ENCODE results near the gene ABCB11.

The ABCB11 gene

DNA sequence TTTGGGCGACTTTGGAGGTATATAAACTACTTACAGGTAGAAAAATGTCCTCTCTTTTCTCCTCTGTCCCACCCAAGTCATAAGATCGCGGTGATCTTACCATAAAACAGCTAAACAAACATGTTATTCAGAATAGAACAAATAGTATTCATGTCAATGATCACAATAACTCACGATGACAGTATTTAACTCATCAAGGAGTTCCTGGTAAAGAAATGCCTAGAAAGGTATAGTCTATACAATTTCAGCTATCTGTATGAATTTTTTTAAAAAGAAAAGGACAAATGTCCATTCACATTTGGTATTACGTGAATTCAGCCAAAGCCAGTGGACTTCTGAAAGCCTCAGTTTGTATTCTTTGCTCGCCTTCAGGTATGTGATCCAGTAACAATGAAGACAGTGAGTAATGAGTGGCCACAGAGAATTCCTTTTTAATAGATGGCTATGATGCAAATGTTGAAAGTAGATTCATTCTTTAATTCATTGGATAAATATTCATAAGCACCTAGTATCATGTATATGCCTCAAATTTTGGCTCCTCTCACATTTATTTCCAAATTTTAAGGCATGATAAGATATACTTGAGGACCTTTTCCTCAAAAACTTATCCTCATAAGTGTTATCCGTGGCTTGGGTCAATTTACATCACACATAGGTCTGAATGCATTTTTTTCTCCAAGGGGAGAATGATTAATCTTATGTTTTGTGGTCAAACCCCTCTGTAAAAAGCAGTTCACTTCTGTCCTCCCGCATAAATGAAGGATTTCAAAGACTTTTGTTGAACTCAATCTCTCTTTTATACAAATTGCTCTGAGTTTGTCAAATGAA, 20.3 kb downstream of the ABCB11 start:
- no peak for DNase-seq (ENCODE audit: low read depth in 2 of 3, low spot score in 1 of 3)

DNA sequence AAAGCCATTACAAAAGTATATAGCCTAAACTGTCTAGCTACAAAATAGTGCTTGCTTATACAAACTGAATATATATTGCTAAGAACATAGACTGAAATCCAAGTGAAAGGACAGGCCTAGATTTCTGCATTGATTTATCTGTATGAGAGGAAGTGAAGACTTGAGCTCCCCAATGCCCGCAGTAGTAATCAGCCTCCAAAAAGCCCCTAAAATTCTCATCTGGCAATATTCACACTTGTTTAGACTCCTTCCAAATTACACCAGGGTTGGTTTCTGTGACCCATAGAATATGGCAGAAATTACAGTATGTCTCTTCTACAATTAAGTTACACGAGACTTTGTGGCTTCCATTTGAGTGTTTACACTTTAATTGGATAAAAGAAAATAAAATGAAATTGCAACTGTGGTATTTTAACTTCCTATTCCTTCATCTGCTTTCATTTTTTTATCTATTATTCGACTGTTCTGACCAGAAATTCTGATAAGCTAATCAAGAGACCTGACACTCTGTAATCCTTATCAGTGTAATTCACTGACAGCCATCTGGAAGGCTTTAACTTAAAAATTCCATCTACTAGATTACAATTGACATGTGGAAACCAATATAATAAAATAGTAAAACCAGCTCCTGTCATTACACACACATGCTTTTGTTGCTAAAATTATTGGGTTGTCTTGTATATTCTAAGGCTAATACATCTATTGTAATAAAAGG, 21.1 kb downstream of the ABCB11 start:
- no peak for DNase-seq (ENCODE audit: low read depth in 2 of 3, low spot score in 1 of 3)

DNA sequence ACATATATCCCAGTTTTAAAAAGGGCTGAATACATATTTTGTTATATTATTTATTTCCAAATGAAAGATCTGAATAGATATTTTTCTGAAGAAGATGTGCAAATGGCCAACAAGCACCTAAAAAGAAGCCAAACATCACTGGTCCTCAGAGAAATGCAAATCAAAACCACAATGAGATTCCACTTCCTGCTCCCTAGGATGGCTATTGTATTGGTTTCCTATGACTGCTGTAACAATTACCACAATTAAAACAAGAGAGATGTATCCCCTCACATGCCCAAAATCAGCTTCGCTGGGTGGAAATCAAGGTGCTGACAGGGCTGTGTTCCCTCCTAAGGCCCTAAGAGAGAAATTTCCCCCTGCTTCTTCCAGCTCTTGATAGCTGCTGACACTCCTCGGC, 23.2 kb downstream of the ABCB11 start:
- no peak for DNase-seq (ENCODE audit: low read depth in 2 of 3, low spot score in 1 of 3)

DNA sequence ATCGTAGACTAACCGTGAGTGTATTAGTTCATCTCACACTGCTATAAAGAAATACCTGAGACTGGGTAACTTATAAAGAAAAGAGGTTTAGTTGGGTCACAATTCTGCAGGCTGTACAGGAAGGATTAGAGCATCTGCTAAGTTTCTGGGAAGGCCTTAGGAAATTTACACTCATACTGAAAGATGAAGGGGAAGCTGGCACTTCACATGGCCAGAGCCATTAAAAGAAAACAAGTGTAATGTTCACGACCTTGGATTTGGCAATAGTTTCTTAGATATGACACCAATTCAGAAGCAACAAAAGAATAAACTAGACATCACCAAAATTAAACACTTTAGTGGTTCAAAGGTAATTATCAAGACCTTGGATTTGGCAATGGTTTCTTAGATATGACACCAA, 23.8 kb downstream of the ABCB11 start:
- DNase-seq (ENCODE audit: low read depth in 2 of 3, low spot score in 1 of 3), result no peak

DNA sequence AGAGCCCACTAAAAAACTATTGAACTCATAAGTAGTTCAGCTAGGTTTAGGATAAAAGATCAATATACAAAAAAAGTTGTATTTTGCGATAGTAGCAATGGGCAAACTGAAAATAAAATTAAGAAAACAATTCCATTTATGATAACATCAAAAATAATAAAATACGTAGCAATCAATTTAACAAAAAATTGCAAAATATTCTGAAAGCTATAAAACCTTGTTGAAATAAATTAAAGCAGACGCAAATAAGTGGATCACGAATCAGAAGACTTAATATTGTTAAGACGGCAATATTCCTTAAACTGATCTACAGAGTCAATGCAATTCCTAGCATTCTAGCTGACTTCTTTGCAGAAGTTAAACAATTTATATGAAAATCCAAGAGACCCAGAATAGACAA, 24.5 kb downstream of the ABCB11 start:
- DNase-seq (ENCODE audit: low read depth in 2 of 3, low spot score in 1 of 3), result no peak

DNA sequence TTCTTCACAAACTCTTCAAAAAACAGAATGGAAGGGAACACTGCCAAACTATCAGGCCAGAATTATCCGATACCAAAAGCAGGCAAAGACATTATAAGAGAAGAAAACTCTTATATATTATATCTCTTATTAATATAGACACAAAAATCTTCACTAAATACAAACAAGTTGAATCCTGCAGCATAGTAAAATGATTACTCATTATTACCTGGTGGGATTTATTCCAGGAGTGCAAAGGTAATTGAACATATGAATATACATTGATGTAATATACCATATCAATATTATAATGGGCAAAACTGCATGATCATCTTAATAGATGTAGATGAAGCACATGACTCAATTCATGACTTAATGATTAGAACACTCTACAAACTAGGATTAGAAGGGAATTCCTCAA, 25.1 kb downstream of the ABCB11 start:
- DNase-seq (ENCODE audit: low read depth in 2 of 3, low spot score in 1 of 3), result no peak

DNA sequence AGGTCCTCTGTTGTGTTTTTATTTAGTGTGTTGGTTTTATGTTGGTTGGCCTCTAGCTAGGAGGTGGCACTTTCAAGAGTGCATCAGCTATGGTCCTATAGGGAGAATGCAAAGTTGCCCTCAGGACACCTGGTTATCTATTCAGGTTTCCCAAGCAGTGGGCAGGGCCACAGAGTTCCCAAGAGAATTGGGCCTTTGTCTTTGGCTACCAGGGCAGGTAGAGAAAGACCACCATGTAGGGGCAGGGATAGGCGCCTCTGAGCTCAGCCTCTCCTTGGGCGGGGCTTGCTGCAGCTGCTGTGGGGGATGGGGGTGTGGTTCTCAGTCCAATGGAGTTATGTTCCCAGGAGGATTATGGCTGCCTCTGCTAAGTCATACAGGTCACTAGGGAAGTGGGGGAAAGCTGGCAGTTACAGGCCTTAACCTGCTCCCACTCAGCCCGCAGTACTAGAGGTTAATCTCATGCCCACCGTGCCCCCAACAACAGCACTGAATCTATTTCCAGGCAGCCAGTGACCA, 26.0 kb downstream of the ABCB11 start:
- no peak for DNase-seq (ENCODE audit: low read depth in 2 of 3, low spot score in 1 of 3)

DNA sequence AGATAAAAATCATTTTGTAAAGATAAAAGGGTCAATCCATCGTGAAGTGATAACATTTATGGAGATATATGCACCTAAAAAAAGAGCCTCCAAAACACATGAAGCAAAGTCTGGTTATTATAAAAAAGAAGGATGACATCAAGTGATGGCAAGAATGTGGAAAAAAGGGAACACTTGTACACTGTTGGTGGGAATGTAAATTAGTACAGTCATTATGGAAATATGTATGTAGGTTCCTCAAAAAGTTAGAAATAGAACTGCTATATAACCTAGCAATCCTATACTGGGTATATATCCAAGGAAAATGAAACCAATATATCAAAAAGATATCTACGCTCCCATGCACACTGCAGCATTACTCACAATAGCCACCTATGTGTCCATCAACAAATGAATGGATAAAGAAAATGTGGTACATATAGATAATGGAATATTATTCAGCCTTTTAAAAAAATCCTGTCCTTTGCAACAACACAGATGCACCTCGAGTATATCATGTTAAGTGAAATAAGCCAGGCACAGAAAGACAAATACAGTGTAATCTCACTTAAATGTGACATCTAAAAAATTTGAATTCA, 28.9 kb downstream of the ABCB11 start:
- DNase-seq (ENCODE audit: low read depth in 2 of 3, low spot score in 1 of 3), result no peak

DNA sequence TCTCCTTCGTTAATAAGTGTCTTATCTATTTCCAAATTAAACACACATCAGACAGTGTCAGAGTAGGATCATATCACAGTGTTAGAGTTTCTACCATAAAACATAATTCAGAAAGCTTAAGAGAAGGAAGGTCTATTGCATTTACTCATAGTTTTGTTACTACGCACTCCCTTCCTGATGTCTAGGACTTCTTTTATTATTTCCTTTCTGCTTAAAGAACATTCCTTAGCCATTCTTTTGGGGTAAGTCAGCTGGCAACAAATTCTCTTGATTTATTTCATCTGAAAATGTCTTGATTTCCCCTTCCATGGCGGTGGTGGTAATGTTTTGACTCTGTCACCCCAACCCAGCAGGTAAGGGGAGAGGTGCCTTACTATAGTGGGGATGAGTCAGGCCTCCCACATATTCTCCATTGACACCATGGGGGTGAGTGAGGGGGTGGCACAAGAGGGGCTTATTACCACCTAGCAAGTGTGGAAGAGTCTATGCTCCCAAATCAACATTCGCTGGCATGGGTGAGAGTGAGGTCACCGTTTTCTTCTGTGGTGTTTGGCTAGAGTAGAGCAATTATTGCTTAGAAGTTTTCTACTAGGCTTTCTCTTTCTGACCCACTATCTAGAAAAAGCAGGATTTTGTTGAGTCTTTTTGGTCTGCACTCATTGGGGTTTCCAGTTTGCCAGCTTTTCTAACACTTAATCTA, 29.9 kb downstream of the ABCB11 start:
- peak in 1 of 3 donors; percentile 21 for DNase-seq (ENCODE audit: low read depth in 2 of 3, low spot score in 1 of 3)

DNA sequence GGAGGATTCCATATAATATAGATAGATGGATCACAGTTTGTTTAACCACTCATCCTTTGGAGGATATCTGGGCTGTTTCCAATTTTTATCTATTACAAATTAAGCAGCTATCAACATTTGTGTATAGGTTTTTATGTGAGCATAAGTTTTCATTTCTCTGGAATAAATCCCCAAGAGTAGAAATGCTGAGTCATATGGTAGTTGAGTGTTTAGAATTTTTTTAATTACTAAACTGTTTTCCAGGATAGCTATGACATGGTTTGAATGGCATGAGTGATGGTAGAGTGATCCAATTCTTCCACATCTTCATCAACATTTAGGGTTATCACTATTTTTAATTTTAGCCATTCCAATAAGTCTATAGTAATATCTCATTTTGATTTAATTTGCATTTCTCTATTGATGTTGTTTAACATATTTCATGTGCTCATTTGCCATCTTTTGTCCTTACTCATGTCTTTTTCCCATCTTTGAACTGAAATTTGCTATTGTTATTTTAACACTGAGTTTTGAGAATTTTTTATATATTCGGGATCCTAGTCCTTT, 31.4 kb downstream of the ABCB11 start:
- no peak for DNase-seq (ENCODE audit: low read depth in 2 of 3, low spot score in 1 of 3)

DNA sequence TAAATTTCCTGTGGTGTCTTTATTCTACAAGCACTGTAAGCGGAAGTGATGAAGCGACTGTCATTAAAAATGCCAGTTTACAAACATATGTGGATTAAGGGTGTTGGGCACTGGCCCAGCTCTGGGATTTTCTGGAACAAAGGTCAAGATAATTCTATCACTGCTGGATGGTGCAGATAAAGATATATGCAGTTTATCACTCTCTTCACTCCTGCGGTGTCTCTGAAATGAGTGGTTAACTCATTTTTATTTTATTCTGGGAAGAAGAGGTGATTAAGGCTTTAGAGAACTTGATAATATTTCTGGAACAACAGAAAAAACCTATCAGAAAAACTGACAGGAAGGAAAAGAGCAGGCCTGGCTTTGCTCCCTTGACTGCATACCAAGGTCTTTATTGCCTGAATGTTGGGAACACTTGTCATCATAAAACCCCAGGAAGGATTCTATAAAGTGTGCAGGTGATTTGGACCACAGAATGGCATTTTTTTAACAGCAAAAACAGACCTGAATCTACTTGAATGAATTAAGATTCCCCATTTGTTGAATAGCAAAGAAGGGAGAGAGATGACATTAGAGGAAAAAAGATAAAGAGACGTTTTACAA, 32.4 kb downstream of the ABCB11 start:
- DNase-seq (ENCODE audit: low read depth in 2 of 3, low spot score in 1 of 3), result no peak

DNA sequence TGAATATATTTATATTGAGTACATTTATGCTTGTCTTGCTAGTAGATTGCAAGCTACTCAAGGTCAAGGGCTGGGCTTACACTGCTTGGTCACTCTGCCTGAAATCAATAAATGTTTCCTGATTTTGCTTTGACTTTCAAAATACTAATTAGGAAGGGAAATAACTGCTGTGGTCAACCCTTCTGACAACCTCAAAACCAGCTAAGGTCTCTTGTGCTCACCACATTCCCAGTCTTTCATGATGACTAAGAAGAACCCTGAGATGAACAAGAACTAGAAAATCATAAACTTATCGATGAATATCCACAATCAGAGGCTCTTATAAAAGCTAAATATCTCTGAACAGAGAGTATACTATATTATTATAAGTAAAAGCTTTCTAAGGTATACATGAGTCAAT, 33.3 kb downstream of the ABCB11 start:
- DNase-seq (ENCODE audit: low read depth in 2 of 3, low spot score in 1 of 3), result no peak

DNA sequence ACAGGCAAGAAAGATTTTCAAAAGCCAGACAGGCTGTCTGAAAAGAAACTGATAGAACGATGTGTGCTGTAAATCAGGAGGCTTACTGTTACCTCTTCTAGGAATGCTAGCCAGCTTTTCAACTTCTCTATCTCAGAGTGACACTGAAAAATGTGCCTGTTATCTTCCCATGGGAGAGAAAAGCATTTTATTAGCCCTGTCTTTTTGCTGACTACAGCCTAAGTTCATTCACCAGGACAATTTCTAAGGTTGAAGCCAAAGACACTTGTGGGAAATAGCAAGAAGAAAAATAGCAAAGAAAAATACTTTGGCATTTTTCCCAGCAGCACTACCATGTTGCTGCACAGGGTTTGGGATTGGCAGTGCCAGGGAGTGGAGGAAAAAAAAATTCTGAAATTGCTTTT, 34.0 kb downstream of the ABCB11 start:
- DNase-seq (ENCODE audit: low read depth in 2 of 3, low spot score in 1 of 3), result no peak

DNA sequence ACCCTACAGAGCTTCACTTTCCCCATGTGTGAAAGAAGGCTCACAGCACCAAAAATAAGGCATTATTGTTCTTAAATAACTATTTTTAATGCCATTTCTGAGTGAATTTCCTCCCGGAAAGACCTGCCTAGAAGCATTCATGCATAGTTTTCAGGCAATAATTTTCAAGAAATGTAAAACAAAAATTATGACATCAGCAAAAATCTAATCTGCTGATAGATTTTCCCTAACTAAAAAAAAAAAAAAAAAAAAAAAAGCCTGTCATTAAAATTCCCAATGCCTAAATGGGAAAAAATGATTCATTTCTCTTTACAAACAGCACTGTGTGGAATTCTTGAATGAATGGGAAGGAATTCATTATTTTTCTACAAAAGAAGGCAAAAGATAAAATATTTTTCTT, 35.4 kb downstream of the ABCB11 start:
- DNase-seq (ENCODE audit: low read depth in 2 of 3, low spot score in 1 of 3), result no peak

DNA sequence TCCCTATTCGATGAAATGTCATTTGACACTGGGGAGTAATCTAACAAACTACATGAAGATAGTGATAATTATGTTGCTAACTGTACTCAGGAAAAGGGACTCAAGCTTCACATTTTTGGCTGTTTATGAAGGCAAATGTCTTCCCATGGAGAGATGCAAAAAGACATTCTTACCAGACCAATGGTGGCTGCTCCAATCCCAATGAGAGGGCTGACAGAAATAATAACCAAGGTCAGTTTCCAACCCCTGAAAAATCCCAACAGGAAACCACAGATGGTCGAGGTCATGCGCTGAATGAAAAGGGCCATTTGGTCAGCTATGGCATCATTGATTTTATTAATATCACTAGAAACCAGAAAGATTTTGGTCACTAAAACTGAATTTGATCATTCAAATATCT, 37.6 kb downstream of the ABCB11 start:
- no peak for DNase-seq (ENCODE audit: low read depth in 2 of 3, low spot score in 1 of 3)

DNA sequence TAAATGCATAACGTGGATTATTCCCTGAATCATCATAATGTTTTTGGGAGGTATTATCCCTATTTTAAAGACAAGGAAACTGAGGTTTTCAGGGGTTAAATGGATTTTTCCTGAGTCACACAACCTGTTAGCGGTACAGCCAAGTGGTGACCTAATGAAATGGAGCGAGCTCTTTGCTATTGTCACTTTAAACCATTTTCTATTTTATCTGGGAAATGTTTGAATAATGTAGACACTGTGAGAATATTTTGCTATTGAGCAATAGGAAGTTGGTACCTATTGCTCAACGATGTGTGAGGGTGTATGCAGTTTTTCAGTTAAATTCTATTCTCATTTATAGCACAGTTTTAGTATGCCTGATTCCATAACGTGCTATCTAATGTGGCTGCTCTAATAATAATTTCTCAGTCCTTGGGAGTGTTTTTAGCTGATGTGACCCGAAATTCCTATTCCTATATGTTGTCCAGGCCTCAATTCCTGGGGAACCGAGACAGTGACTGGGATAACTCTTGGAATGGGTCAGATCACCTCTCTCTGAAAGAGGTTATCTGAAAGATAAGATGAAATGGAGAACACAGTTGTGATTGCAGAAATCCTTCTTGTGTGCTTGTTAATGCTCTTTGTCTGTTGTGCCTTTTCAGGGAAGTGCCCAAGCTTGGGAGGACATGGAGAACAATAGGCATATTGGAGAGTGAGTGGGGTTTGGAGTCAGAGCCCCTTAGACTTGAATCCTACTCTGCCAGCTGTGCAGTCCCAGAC, 38.4 kb downstream of the ABCB11 start:
- no peak for DNase-seq (ENCODE audit: low read depth in 2 of 3, low spot score in 1 of 3)

DNA sequence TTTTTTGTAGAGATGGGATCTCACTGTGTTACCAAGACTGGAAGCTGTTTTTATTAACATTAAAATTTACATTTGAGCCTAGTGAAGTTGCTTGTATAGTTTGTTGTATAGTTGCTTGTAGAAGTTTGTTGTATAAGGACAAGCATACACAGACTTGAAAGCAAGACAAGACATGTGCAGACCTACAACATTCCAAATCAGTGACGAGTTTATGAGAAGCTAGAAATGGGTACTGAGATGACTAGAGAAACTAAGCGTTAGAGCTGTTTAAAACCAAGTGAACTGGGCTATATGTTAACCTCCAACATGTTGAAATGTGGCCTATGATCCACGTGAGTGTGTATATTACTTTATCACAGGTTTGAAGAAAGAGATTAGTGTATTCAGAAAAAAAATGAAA, 39.1 kb downstream of the ABCB11 start:
- no peak for DNase-seq (ENCODE audit: low read depth in 2 of 3, low spot score in 1 of 3)

DNA sequence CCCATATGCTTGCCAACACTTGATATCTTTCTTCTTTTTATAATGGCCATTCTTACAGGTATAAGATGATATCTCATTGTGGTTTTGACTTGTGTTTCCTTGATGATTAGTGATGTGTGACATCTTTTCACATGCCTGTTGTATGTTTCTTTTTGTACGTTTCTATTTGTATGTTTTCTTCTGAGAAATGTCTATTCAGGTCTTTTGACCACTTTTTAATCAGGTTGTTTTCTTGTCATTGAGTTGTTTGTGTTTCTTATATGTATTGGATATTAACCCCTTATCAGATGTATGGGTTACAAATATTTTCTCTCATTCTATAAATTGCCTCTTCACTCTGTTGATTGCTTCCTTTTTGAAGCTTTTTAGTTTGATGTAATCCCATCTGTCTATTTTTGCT, 42.4 kb downstream of the ABCB11 start:
- no peak for DNase-seq (ENCODE audit: low read depth in 2 of 3, low spot score in 1 of 3)

DNA sequence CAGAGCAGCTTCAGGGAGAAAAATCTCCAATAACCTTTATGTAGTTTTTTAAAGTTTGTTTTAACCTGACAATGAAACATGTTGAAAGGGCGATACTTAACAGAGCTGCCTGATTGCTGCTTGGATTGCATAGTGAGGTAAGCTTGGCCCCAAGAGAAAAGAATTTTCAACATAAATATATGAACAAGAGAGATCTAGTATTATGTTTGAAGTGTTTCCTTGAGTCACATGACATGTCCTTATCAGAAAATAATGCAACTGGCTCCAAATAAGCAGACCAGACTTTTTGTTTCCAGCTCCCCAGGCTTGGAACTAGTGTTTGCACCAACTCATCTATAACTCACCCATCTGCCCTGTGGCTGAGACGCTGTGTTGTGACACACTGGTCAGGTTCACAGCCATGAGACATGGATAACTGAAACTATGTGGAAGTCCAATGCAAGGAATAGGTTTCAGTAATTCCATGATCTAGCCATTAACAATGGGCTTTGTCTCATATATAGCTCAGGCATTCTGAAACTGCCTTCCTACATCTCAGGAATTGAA, 44.7 kb downstream of the ABCB11 start:
- DNase-seq (ENCODE audit: low read depth in 2 of 3, low spot score in 1 of 3), result no peak

DNA sequence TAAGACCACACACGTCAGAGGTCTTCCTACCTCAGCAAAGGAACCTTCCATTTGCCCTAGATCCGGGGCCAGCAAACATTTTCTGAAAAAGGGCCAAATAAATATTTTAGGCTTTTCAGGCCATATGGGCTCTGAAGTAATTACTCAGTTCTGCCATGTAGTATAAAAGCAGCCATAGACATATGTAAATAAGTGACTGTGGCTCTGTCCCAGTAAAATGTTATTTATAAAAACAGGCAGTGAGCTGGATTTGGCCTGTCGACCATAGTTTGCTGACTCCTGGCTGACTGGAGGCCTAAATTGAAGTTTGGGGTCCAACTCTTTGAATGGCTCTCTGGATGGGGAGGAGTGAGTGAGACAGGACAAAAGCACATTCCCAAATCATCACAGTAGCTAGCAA, 49.5 kb downstream of the ABCB11 start:
- DNase-seq (ENCODE audit: low read depth in 2 of 3, low spot score in 1 of 3), result no peak
